GM12878 (cell line): ENCODE measurements around the gene WWOX.

Experiments
- ATF7 ChIP-seq: fragments of 450-650 bp; IDR thresholded peaks from 2 replicates; pipeline ENCODE4 v1.6.1; 2016; ENCODE audit warnings: low read depth, mild to moderate bottlenecking
- CBFB ChIP-seq: IDR thresholded peaks from 2 replicates; pipeline ENCODE4 v1.6.1; 2016; ENCODE audit warnings: antibody characterized with exemption, low read depth
- CREB1 ChIP-seq: IDR thresholded peaks from 2 replicates; pipeline ENCODE4 v1.6.1; 2012; ENCODE audit warnings: low read depth, mild to moderate bottlenecking, inconsistent platforms
- CTCF ChIP-seq, 3 experiments: IDR thresholded peaks in 2 of 3; conservative IDR thresholded peaks in 1 of 3; 2 replicates each; pipeline ENCODE4 v1.5.1; 2011; ENCODE audit warnings: low read depth in 3 of 3, low read length in 3 of 3, mild to moderate bottlenecking in 3 of 3, control low read depth in 2 of 3, moderate library complexity in 2 of 3, inconsistent platforms in 1 of 3, mixed read lengths in 1 of 3; ENCODE audit not compliant: control insufficient read depth in 2 of 3, insufficient read depth in 1 of 3; ENCODE audit errors: extremely low read depth in 1 of 3
- EP300 ChIP-seq, 2 experiments: fragments of 150-350 bp in 1 of 2; IDR thresholded peaks; 2 replicates each; pipeline ENCODE4 v1.6.1; 2011 to 2012; ENCODE audit warnings: low read depth in 2 of 2, low read length in 2 of 2, borderline replicate concordance in 1 of 2, improper control_type of control experiment in 1 of 2, inconsistent platforms in 1 of 2; ENCODE audit not compliant: control insufficient read depth in 1 of 2
- FOXK2 ChIP-seq: fragments of 450-650 bp; IDR thresholded peaks from 2 replicates; pipeline ENCODE4 v1.6.1; 2017; ENCODE audit warnings: mild to moderate bottlenecking, moderate library complexity
- MTA3 ChIP-seq: IDR thresholded peaks from 2 replicates; pipeline ENCODE4 v1.6.1; 2012; ENCODE audit warnings: low read length, inconsistent platforms, borderline replicate concordance
- NFIC ChIP-seq: IDR thresholded peaks from 2 replicates; pipeline ENCODE4 v1.6.1; 2012; ENCODE audit warnings: low read depth, mild to moderate bottlenecking, inconsistent platforms, low read length, moderate library complexity
- SIN3A ChIP-seq: IDR thresholded peaks from 2 replicates; pipeline ENCODE4 v1.6.1; 2012; ENCODE audit warnings: low read depth, low read length, improper control_type of control experiment
- SMC3 ChIP-seq: IDR thresholded peaks from 2 replicates; pipeline ENCODE4 v1.6.1; 2011; ENCODE audit warnings: low read length, improper control_type of control experiment, borderline replicate concordance

- TF ChIP-seq SMC3 (no peak), NFIC (no peak), ATF7 (no peak), CTCF (IDR thresholded peaks at IDR 0.05 in 2 of 3, conservative IDR thresholded peaks at IDR 0.05 in 1 of 3; ENCODE audit: control insufficient read depth in 2 of 3, extremely low read depth in 1 of 3, insufficient read depth in 1 of 3, low read depth in 3 of 3, low read length in 3 of 3) (no peak), SIN3A (no peak), CREB1 (no peak), EP300 (IDR thresholded peaks at IDR 0.05; ENCODE audit: borderline replicate concordance in 1 of 2, control insufficient read depth in 1 of 2, low read depth in 2 of 2, low read length in 2 of 2) (no peak), FOXK2 (no peak), CBFB (no peak), MTA3 (no peak)
Measured at GRCh38 chr16:78184238-78185183, 85.1 kb downstream of the WWOX start.
